ENCODE measurements around the gene KRT39. TPM values are rescaled to one million over a fixed set of nuclear protein-coding genes. Genes with fewer than 3 reads are reported as not detected.

Gene KRT39
- total and polyA plus RNA-seq, 4 donors, result not detected

DNA sequence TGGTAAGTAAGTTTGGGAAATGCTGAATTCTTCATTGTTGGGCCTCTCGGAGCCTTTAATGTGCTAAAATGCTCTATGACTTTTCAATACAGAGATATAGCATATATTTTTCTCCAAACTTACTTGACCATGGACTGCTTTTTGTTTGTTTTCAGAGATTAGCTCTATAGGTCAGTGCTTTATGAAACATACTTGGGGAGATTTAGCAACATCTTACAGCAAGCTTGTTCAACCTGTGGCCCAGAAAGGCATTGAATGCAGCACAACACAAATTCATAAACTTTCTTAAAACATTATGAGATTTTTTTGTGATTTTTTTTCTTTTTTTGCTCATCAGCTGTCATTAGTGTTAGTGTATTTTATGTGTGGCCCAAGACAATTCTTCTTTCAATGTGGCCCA, 43.2 kb upstream of the KRT39 start:
- WGBS, result 93% methylated on average over 1 of the region's 1 CpG
- DNase-seq (ENCODE audit: low spot score), result no peak
- Histone ChIP-seq H3K9me3 (ENCODE audit: control insufficient read depth in 4 of 4, low read length in 3 of 4) (no peaks in the 10 kb centered on the region), H3K27ac (ENCODE audit: low read depth in 1 of 2, low read length in 2 of 2) (no peak overlapping the region), H3K4me1 (ENCODE audit: control insufficient read depth in 4 of 4, insufficient read depth in 4 of 4, low read length in 3 of 4) (no peaks in the 10 kb centered on the region), H3K9ac (ENCODE audit: low read depth in 1 of 2, low read length in 2 of 2) (no peak overlapping the region), H3K36me3 (ENCODE audit: control insufficient read depth in 4 of 4, insufficient read depth in 3 of 4, low read depth in 1 of 4, low read length in 3 of 4) (no peaks in the 10 kb centered on the region), H3K4me3 (ENCODE audit: low read depth in 1 of 3, low read length in 3 of 3) (no peak overlapping the region), H3K27me3 (ENCODE audit: control insufficient read depth in 4 of 4, insufficient read depth in 4 of 4, low read length in 3 of 4) (no peaks in the 10 kb centered on the region)
- TF ChIP-seq JUND (IDR thresholded peaks at IDR 0.05), result no peak
- TF ChIP-seq, protein P1, sequence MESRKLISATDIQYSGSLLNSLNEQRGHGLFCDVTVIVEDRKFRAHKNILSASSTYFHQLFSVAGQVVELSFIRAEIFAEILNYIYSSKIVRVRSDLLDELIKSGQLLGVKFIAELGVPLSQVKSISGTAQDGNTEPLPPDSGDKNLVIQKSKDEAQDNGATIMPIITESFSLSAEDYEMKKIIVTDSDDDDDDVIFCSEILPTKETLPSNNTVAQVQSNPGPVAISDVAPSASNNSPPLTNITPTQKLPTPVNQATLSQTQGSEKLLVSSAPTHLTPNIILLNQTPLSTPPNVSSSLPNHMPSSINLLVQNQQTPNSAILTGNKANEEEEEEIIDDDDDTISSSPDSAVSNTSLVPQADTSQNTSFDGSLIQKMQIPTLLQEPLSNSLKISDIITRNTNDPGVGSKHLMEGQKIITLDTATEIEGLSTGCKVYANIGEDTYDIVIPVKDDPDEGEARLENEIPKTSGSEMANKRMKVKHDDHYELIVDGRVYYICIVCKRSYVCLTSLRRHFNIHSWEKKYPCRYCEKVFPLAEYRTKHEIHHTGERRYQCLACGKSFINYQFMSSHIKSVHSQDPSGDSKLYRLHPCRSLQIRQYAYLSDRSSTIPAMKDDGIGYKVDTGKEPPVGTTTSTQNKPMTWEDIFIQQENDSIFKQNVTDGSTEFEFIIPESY (IDR thresholded peaks at IDR 0.05), result no peak
- TF ChIP-seq YY1 (IDR thresholded peaks at IDR 0.05), result no peak
- no peak for TF ChIP-seq FOXA2 (IDR thresholded peaks at IDR 0.05)

DNA sequence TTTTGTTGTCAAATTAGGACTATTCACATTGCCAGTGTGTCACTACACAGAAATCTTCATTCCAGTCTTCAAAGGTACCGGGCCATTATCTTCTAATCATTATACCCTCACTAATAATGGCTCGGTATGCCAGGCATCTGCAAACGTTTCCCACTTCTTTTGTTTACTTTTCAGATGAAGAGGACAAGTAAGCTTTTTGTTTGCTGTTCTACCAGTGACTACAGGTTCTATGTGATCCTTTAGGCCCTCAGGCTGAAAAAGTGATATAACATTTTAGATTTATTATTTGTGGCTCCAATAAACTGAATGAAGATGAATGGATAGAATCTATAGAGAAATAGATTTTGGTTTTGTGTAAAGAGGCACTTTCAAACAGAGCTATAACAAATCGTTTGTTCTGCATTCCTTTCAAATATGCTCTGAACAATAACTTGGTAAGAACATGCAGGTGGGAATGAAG, 42.6 kb upstream of the KRT39 start:
- Histone ChIP-seq H3K4me3 (ENCODE audit: low read depth in 1 of 3, low read length in 3 of 3) (no peak overlapping the region), H3K4me1 (ENCODE audit: control insufficient read depth in 4 of 4, insufficient read depth in 4 of 4, low read length in 3 of 4) (no peaks in the 10 kb centered on the region), H3K9ac (ENCODE audit: low read depth in 1 of 2, low read length in 2 of 2) (no peak overlapping the region), H3K27me3 (ENCODE audit: control insufficient read depth in 4 of 4, insufficient read depth in 4 of 4, low read length in 3 of 4) (peaks cover 0 to 2% (median 0%) of the 10 kb centered on the region in 4 donors), H3K27ac (ENCODE audit: low read depth in 1 of 2, low read length in 2 of 2) (no peak overlapping the region), H3K36me3 (ENCODE audit: control insufficient read depth in 4 of 4, insufficient read depth in 3 of 4, low read depth in 1 of 4, low read length in 3 of 4) (no peaks in the 10 kb centered on the region), H3K9me3 (ENCODE audit: control insufficient read depth in 4 of 4, low read length in 3 of 4) (no peaks in the 10 kb centered on the region)
- DNase-seq (ENCODE audit: low spot score), result no peak
- 42% methylated on average over 4 of the region's 4 CpGs for WGBS
- TF ChIP-seq, protein P1 (IDR thresholded peaks at IDR 0.05), result no peak
- no peak for TF ChIP-seq RXRA (IDR thresholded peaks at IDR 0.05)
- TF ChIP-seq, protein P2, sequence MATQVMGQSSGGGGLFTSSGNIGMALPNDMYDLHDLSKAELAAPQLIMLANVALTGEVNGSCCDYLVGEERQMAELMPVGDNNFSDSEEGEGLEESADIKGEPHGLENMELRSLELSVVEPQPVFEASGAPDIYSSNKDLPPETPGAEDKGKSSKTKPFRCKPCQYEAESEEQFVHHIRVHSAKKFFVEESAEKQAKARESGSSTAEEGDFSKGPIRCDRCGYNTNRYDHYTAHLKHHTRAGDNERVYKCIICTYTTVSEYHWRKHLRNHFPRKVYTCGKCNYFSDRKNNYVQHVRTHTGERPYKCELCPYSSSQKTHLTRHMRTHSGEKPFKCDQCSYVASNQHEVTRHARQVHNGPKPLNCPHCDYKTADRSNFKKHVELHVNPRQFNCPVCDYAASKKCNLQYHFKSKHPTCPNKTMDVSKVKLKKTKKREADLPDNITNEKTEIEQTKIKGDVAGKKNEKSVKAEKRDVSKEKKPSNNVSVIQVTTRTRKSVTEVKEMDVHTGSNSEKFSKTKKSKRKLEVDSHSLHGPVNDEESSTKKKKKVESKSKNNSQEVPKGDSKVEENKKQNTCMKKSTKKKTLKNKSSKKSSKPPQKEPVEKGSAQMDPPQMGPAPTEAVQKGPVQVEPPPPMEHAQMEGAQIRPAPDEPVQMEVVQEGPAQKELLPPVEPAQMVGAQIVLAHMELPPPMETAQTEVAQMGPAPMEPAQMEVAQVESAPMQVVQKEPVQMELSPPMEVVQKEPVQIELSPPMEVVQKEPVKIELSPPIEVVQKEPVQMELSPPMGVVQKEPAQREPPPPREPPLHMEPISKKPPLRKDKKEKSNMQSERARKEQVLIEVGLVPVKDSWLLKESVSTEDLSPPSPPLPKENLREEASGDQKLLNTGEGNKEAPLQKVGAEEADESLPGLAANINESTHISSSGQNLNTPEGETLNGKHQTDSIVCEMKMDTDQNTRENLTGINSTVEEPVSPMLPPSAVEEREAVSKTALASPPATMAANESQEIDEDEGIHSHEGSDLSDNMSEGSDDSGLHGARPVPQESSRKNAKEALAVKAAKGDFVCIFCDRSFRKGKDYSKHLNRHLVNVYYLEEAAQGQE (IDR thresholded peaks at IDR 0.05), result no peak
- no peak for TF ChIP-seq FOXA1 (IDR thresholded peaks at IDR 0.05)
- no peak for TF ChIP-seq HNF4A (conservative IDR thresholded peaks at IDR 0.05)
- no peak for TF ChIP-seq RAD21 (IDR thresholded peaks at IDR 0.05)
- TF ChIP-seq HNF4G (IDR thresholded peaks at IDR 0.05), result no peak
- no peak for TF ChIP-seq NR2F2 (IDR thresholded peaks at IDR 0.05)
- TF ChIP-seq, protein P3, sequence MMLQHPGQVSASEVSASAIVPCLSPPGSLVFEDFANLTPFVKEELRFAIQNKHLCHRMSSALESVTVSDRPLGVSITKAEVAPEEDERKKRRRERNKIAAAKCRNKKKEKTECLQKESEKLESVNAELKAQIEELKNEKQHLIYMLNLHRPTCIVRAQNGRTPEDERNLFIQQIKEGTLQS (IDR thresholded peaks at IDR 0.05), result no peak
- TF ChIP-seq JUND (IDR thresholded peaks at IDR 0.05), result no peak
- TF ChIP-seq FOXA2 (IDR thresholded peaks at IDR 0.05), result no peak
- TF ChIP-seq TAF1 (conservative IDR thresholded peaks at IDR 0.05), result no peak
- no peak for TF ChIP-seq SP1 (IDR thresholded peaks at IDR 0.05)
- TF ChIP-seq, protein P4, sequence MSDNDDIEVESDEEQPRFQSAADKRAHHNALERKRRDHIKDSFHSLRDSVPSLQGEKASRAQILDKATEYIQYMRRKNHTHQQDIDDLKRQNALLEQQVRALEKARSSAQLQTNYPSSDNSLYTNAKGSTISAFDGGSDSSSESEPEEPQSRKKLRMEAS (IDR thresholded peaks at IDR 0.05), result no peak
- no peak for TF ChIP-seq GABPA (IDR thresholded peaks at IDR 0.05 in 1 of 2, conservative IDR thresholded peaks at IDR 0.05 in 1 of 2)
- no peak for TF ChIP-seq YY1 (IDR thresholded peaks at IDR 0.05)
- TF ChIP-seq, protein P5, sequence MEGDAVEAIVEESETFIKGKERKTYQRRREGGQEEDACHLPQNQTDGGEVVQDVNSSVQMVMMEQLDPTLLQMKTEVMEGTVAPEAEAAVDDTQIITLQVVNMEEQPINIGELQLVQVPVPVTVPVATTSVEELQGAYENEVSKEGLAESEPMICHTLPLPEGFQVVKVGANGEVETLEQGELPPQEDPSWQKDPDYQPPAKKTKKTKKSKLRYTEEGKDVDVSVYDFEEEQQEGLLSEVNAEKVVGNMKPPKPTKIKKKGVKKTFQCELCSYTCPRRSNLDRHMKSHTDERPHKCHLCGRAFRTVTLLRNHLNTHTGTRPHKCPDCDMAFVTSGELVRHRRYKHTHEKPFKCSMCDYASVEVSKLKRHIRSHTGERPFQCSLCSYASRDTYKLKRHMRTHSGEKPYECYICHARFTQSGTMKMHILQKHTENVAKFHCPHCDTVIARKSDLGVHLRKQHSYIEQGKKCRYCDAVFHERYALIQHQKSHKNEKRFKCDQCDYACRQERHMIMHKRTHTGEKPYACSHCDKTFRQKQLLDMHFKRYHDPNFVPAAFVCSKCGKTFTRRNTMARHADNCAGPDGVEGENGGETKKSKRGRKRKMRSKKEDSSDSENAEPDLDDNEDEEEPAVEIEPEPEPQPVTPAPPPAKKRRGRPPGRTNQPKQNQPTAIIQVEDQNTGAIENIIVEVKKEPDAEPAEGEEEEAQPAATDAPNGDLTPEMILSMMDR (IDR thresholded peaks at IDR 0.05; ENCODE audit: low read depth, low read length, missing input control), result no peak
- TF ChIP-seq EGR1 (IDR thresholded peaks at IDR 0.05; ENCODE audit: low read depth in 2 of 2), result no peak
